Progenitor cell of endocrine pancreas (in vitro differentiated cells): ENCODE measurements around the gene GNB5. TPM values are rescaled to one million over a fixed set of nuclear protein-coding genes. Genes with fewer than 3 reads are reported as not detected.

Experiments used
- DNase-seq: peaks from one replicate; pipeline ENCODE4 v3.0.0; 2021; ENCODE audit warnings: low spot score; ENCODE audit not compliant: unreplicated experiment
- H3K27ac Mint-ChIP-seq: 2 replicates; pipeline ENCODE4 v1.8.0; 2021; ENCODE audit warnings: mild to moderate bottlenecking, moderate library complexity, mixed read lengths
- H3K27me3 Mint-ChIP-seq: 2 replicates; pipeline ENCODE4 v1.8.0; 2021; ENCODE audit warnings: mixed read lengths
- H3K36me3 Mint-ChIP-seq: 2 replicates; pipeline ENCODE4 v1.8.0; 2022; ENCODE audit warnings: mixed read lengths; ENCODE audit not compliant: insufficient read depth
- H3K4me1 Mint-ChIP-seq: 2 replicates; pipeline ENCODE4 v1.8.0; 2021; ENCODE audit warnings: low read depth, mixed read lengths
- H3K4me3 Mint-ChIP-seq: 2 replicates; pipeline ENCODE4 v1.8.0; 2021; ENCODE audit warnings: low read depth, mild to moderate bottlenecking, moderate library complexity, mixed read lengths
- H3K9me3 Mint-ChIP-seq: 2 replicates; pipeline ENCODE4 v1.8.0; 2021; ENCODE audit warnings: low read depth, mixed read lengths
- CTCF ChIP-seq: fragments of 200-600 bp; sonication (generic); IDR thresholded peaks from one replicate; pipeline ENCODE4 v1.5.0; 2021; ENCODE audit warnings: antibody characterized with exemption, mild to moderate bottlenecking; ENCODE audit not compliant: unreplicated experiment
- total RNA-seq: library from RNA; stranded (reverse); gene quantifications from 2 replicates; pipeline ENCODE4 v1.2.1, GENCODE V29; 2021

The GNB5 gene
- total RNA-seq, 1 donor from 2014 or later, result 56.0 TPM

- Mint-ChIP-seq H3K36me3 (peaks cover 15% of the 10 kb centered on the region), H3K9me3 (no peaks in the 10 kb centered on the region), H3K4me1 (no peaks in the 10 kb centered on the region), H3K27ac (no peak overlapping the region), H3K27me3 (no peaks in the 10 kb centered on the region), H3K4me3 (no peak overlapping the region)
- DNase-seq, result no peak
- no peak for TF ChIP-seq CTCF
These were observed 8.1 kb upstream of the GNB5 start for GRCh38 chr15:52199271-52199670.

GRCh38 chr15:52196891-52197290 lies 5.7 kb upstream of the GNB5 start:
- Mint-ChIP-seq H3K9me3 (no peaks in the 10 kb centered on the region), H3K27me3 (no peaks in the 10 kb centered on the region), H3K4me3 (no peak overlapping the region), H3K27ac (no peak overlapping the region), H3K4me1 (no peaks in the 10 kb centered on the region), H3K36me3 (peaks cover 11% of the 10 kb centered on the region)
- no peak for DNase-seq
- TF ChIP-seq CTCF, result no peak

DNA sequence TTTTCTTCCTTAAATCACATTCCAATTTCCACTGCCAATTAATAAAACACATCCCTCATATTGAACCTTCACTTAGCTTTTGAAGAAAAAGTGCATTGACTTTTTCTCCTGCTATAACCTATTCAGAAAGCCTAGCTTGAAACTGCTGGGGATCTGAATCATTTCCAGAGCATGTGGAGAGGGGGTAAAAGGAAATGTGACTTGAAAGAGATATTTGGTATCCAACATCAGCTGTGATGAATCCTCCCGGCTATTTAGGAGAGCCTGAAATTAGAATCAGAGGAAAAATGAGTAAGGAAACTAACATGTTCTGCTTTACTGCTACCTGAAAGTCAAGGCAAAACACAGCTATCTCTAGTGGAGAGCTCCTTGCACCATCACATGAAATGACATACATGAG lies 2.6 kb upstream of the GNB5 start:
- Mint-ChIP-seq H3K27ac (no peak overlapping the region), H3K4me1 (no peaks in the 10 kb centered on the region), H3K4me3 (no peak overlapping the region), H3K36me3 (peaks cover 14% of the 10 kb centered on the region), H3K9me3 (no peaks in the 10 kb centered on the region), H3K27me3 (no peaks in the 10 kb centered on the region)
- TF ChIP-seq CTCF, result no peak
- no peak for DNase-seq

GRCh38 chr15:52193321-52193720 lies 2.1 kb upstream of the GNB5 start:
- Mint-ChIP-seq H3K4me1 (no peaks in the 10 kb centered on the region), H3K27me3 (no peaks in the 10 kb centered on the region), H3K36me3 (peaks cover 13% of the 10 kb centered on the region), H3K9me3 (no peaks in the 10 kb centered on the region), H3K27ac (no peak overlapping the region), H3K4me3 (no peak overlapping the region)
- TF ChIP-seq CTCF, result no peak
- no peak for DNase-seq

- Mint-ChIP-seq H3K4me1 (peaks cover 36% of the 10 kb centered on the region), H3K4me3 (no peak overlapping the region), H3K9me3 (no peaks in the 10 kb centered on the region), H3K36me3 (peaks cover 8% of the 10 kb centered on the region), H3K27ac (peak overlapping the region; percentile 88), H3K27me3 (no peaks in the 10 kb centered on the region)
- no peak for TF ChIP-seq CTCF
- DNase-seq, result no peak
These were observed 4.3 kb downstream of the GNB5 start for GRCh38 chr15:52186651-52187486.
